ENCODE measurements around the gene MRPL27. TPM values are rescaled to one million over a fixed set of nuclear protein-coding genes. Genes with fewer than 3 reads are reported as not detected.
A peak's percentile ranks its signal among the peaks of the same experiment; 100 is the strongest.

MRPL27 gene
- total RNA-seq, 2 donors from 2014 or later: 70.9 to 76.7 TPM

GRCh38 chr17:50371526-50371925, 1.5 kb downstream of the MRPL27 start:
- Histone ChIP-seq H3K4me3 (ENCODE audit: low read length) (peak overlapping the region; percentile 96), H3K4me1 (ENCODE audit: control insufficient read depth, insufficient read depth, low read length) (peaks cover 5% of the 10 kb centered on the region)
- no peak overlapping the region for H3K27ac Mint-ChIP-seq

GRCh38 chr17:50370052-50370451, 2.9 kb downstream of the MRPL27 start:
- WGBS, 2 experiments (ENCODE audit: insufficient coverage in 1 of 2, insufficient read length in 1 of 2): 96 to 97% methylated on average over 4 to 5 of the region's 5 CpGs
- Histone ChIP-seq H3K27ac (ENCODE audit: low read depth, low read length) (no peak overlapping the region), H3K9me3 (ENCODE audit: control insufficient read depth, low read length) (no peaks in the 10 kb centered on the region), H3K4me1 (ENCODE audit: control insufficient read depth, insufficient read depth, low read length) (no peaks in the 10 kb centered on the region), H3K36me3 (ENCODE audit: control insufficient read depth, insufficient read depth, low read length) (peaks cover 55% of the 10 kb centered on the region), H3K27me3 (ENCODE audit: control insufficient read depth, insufficient read depth, low read length, poor library complexity, severe bottlenecking) (no peaks in the 10 kb centered on the region), H3K9ac (ENCODE audit: extremely low read depth, low read length, poor library complexity, severe bottlenecking) (no peak overlapping the region), H3K4me3 (ENCODE audit: low read length) (no peak overlapping the region)
- peaks cover 51% of the 10 kb centered on the region for H3K36me3 Mint-ChIP-seq (ENCODE audit: low read depth)
- no peak for DNase-seq
- H3K27ac Mint-ChIP-seq: no peak overlapping the region
- H3K4me3 Mint-ChIP-seq: no peak overlapping the region
- H3K27me3 Mint-ChIP-seq (ENCODE audit: insufficient read depth): no peaks in the 10 kb centered on the region
- H3K4me1 Mint-ChIP-seq: peaks cover 2% of the 10 kb centered on the region
- H3K9me3 Mint-ChIP-seq: no peaks in the 10 kb centered on the region
- TF ChIP-seq CTCF (conservative IDR thresholded peaks at IDR 0.05): no peak

More at GRCh38 chr17:50371526-50371925, 1.5 kb downstream of the MRPL27 start:
- Histone ChIP-seq H3K36me3 (ENCODE audit: control insufficient read depth, insufficient read depth, low read length) (peaks cover 63% of the 10 kb centered on the region), H3K9me3 (ENCODE audit: control insufficient read depth, low read length) (no peaks in the 10 kb centered on the region), H3K27me3 (ENCODE audit: control insufficient read depth, insufficient read depth, low read length, poor library complexity, severe bottlenecking) (no peaks in the 10 kb centered on the region), H3K9ac (ENCODE audit: extremely low read depth, low read length, poor library complexity, severe bottlenecking) (no peak overlapping the region), H3K27ac (ENCODE audit: low read depth, low read length) (no peak overlapping the region)
- whole genome bisulfite sequencing, 2 experiments (ENCODE audit: insufficient coverage in 1 of 2, insufficient read length in 1 of 2): 69 to 90% methylated on average over 2 of the region's 2 CpGs
- H3K36me3 Mint-ChIP-seq (ENCODE audit: low read depth): peaks cover 51% of the 10 kb centered on the region
- DNase-seq: no peak
- peak overlapping the region; percentile 93 for H3K4me3 Mint-ChIP-seq
- H3K9me3 Mint-ChIP-seq: no peaks in the 10 kb centered on the region
- no peak for TF ChIP-seq CTCF (conservative IDR thresholded peaks at IDR 0.05)
- peaks cover 6% of the 10 kb centered on the region for H3K4me1 Mint-ChIP-seq
- no peaks in the 10 kb centered on the region for H3K27me3 Mint-ChIP-seq (ENCODE audit: insufficient read depth)

- no peak for TF ChIP-seq CTCF (conservative IDR thresholded peaks at IDR 0.05)
- Mint-ChIP-seq H3K4me1 (peaks cover 16% of the 10 kb centered on the region), H3K4me3 (no peak overlapping the region), H3K36me3 (ENCODE audit: low read depth) (peaks cover 51% of the 10 kb centered on the region), H3K27ac (no peak overlapping the region), H3K27me3 (ENCODE audit: insufficient read depth) (no peaks in the 10 kb centered on the region), H3K9me3 (no peaks in the 10 kb centered on the region)
- Histone ChIP-seq H3K4me3 (ENCODE audit: low read length) (no peak overlapping the region), H3K36me3 (ENCODE audit: control insufficient read depth, insufficient read depth, low read length) (peaks cover 55% of the 10 kb centered on the region), H3K27ac (ENCODE audit: low read depth, low read length) (no peak overlapping the region), H3K4me1 (ENCODE audit: control insufficient read depth, insufficient read depth, low read length) (peaks cover 16% of the 10 kb centered on the region), H3K27me3 (ENCODE audit: control insufficient read depth, insufficient read depth, low read length, poor library complexity, severe bottlenecking) (no peaks in the 10 kb centered on the region), H3K9me3 (ENCODE audit: control insufficient read depth, low read length) (no peaks in the 10 kb centered on the region), H3K9ac (ENCODE audit: extremely low read depth, low read length, poor library complexity, severe bottlenecking) (no peak overlapping the region)
- 86 to 88% methylated on average over 1 of the region's 1 CpG for WGBS, 2 experiments (ENCODE audit: insufficient coverage in 1 of 2, insufficient read length in 1 of 2)
- DNase-seq: no peak
These were observed 5.6 kb downstream of the MRPL27 start for GRCh38 chr17:50367401-50367800.

Data from endodermal cell (in vitro differentiated cells).